HG02973 (cell line): ENCODE results near the gene DNAJB1.
"Not testable (repeated sequence)": the region's sequence is repeated elsewhere in the genome, so short reads cannot be mapped to it uniquely, and the experiment has no call there.

Experiments used
- ATAC-seq: cut with Tn5 transposase; IDR thresholded peaks from one replicate; pipeline ENCODE4 v1.9.1; 2021; ENCODE audit warnings: moderate library complexity; ENCODE audit not compliant: unreplicated experiment

DNAJB1 gene

DNA sequence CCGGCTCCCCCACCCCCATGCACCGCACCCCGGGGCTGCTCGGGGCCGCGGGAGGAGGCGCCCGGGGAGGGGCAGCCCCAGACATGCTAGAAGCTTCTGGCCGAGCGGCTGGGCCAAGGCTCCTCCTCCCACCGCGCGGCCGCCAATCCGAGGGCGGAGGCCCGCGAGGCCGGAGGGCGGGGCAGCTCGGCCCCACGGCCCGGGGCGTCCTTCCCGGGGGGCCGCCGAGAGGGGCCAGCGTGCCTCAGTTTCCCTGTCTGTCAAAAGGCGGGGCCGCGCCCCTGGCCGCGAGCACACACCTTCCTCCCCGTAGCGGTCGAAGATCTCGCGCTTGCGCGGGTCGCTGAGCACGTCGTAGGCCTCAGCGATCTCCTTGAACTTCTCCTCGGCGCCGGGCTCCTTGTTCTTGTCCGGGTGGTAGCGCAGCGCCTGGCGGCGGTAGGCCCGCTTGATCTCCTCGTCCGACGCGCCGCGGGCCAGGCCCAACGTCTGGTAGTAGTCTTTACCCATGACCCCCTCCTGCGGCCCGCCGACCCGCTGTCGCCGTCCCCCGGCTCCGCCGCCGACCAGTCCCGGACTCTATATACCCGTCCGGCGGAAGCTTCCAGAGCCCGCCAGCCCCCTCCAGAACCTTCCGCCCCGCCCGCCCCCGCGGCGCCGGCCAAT, at the start of gene DNAJB1:
Gene DNAJB1, minus strand, starts transcription at position 558 of the 666 bp plus-strand sequence. Its CDS starts 48 bp downstream, at position 510.
- ATAC-seq = peak; percentile 48

DNA sequence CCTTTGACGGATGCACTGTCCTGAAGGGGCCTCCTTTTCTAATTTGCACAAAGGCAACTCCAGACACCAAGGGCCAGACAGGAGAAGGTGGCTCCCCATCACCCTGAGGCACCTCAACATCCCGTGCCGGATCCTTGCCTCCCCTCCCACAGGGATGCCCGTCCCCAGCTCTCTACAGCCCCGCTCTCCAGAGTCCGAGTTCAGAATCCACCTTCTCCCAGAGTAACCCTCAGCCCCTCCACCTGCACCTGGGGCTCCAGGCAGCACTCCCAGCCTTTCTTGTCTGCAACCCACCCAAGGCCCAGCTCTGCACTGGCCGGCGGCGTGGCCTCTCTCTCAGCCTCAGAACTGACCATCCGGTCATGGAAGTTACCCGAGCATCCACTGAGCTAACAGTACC, 48.9 kb upstream of the DNAJB1 start:
- ATAC-seq = no peak

DNA sequence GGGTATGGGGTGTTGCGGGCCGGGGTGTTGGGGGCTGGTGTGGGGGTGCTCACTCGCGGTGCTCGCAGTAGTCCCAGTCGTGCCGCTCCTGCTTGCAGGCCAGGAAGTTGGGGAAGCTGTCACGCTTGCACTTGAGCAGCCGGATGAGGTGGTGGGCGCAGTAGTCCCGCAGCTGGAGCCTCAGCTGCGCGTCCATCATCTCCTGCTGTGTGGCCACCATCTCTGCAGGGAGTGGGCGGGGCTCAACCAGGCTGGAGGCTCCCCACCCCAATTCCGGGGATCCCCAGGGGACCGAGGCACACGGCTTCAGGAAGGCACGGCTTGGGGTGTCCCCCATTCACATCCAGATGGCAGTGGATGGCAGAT, 48.5 kb upstream of the DNAJB1 start:
- no peak for ATAC-seq

DNA sequence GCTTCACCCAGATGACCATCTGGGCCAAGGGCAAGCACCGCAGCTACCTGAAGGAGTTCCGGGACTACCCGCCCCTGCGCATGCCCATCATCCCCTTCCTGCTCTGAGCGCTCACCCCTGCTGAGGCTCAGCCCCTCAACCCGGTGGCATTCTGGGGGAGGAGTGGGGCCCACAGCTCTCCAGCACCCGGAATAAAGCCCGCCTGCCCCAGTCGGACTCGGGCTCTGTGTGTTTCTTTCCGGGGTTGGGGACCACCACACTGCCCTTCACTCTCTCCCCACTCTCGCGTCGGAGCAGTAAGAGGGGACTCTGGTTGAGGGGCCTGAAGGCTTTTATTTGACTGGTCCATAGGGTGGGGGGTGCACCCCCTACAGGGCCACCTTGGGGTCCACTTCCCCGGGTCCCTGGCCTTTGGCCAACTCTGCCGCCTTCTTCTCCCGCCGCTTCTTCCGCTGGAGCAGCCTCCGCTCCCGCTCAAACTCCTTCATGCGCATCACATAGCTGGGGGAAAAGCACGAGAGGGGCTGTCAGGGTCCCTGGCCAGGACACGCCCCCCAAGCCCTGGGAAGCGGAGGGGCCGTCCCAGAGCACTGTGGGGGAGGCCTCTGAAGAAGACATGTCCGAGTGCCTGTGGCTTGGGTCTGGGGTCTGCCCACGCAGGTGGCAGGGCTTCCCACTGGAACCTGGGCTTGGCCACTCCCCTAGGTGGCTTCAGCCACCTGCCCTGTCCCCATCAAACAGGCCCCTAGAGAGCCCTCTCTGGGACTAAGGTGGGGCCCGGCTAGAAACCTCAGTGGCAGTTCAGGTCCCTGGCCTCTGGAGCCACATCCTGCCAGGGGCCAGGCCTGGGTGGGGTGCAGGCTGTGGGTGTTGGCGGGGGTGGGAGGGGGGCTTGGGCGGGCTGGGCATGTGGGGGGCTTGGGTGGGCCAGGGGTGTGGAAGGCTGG, 47.8 kb upstream of the DNAJB1 start:
- ATAC-seq = no peak

DNA sequence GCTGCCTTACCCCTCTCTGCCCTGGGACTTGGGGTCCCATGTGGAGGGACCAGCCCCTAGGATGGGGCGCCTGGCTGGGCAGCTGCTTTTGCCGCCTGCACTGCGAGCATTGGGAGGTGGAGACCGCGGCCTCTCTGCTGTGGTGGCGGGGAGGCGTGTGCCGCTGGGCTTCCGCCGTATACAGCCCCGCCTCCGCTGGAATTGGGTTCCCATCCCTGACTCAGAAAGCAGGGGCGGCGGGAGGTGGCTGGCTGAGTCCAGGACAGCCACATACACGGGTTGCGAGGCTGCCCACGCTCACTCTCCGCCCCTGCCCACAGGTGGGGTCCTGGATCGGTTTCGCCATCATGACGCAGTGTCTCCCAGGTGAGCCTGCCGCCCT, 47.1 kb upstream of the DNAJB1 start:
- ATAC-seq = no peak

DNA sequence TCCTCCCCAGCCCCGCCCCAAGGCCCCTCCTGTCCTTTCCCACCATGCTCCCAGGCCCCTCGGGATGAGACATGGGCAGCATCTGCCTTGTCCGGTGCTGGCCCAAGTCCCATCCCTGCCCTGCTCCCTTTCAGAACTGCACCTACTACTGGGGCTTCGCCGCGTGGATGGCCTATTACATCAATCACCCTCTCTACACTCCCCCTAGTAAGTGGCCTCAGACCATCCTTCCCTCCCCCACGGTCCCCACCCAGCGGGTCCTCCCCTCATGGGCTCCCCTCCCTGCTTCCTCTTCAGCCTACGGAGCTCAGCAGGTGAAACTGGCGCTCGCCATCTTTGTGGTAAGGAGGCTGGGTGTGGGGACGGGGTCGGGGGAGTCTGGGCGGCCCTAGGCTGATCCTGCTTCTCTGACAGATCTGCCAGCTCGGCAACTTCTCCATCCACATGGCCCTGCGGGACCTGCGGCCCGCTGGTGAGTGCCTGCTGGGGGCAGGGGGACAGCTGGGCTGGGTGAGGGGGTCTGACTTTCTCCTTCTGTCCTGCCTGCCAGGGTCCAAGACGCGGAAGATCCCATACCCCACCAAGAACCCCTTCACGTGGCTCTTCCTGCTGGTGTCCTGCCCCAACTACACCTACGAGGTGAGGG, 46.6 kb upstream of the DNAJB1 start:
- not testable (repeated sequence) for ATAC-seq

DNA sequence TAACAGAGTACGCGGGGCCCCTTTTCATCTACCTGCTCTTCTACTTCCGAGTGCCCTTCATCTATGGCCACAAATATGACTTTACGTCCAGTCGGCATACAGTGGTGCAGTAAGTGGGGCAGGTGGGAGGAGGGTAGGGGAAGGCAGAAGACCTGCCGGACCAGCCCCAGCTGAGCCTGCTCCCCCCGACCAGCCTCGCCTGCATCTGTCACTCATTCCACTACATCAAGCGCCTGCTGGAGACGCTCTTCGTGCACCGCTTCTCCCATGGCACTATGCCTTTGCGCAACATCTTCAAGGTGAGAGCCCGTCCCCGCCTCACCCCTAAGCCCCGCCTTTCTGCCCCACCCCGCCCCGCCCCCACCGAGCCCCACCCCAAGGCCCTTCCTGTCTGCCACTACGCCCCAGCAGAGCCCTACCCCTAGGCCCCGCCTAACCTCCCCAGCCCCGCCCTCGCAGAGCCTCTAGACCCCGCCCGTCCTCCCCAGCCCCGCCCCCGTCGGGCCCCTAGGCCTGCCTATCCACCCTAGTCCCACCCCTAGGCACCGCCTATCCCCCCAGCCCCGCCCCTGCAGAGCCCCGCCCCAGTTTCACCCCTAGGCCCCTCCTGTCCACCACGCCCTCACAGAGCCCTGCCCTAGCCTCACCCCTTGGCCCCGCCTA, 45.9 kb upstream of the DNAJB1 start:
- ATAC-seq = no peak

DNA sequence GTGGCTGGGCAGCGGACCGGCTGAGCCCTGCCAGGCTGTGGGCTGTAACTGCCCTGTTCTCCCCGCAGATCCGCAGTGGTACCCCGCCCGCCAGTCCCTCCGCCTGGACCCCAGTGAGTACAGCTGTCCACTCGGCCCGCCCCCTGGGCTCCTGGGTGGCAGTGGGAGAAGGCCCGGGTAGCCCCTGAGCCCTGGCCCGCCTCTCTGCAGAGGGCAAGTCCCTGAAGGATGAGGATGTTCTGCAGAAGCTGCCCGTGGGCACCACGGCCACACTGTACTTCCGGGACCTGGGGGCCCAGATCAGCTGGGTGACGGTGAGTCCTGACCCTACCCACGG, 45.4 kb upstream of the DNAJB1 start:
- no peak for ATAC-seq

DNA sequence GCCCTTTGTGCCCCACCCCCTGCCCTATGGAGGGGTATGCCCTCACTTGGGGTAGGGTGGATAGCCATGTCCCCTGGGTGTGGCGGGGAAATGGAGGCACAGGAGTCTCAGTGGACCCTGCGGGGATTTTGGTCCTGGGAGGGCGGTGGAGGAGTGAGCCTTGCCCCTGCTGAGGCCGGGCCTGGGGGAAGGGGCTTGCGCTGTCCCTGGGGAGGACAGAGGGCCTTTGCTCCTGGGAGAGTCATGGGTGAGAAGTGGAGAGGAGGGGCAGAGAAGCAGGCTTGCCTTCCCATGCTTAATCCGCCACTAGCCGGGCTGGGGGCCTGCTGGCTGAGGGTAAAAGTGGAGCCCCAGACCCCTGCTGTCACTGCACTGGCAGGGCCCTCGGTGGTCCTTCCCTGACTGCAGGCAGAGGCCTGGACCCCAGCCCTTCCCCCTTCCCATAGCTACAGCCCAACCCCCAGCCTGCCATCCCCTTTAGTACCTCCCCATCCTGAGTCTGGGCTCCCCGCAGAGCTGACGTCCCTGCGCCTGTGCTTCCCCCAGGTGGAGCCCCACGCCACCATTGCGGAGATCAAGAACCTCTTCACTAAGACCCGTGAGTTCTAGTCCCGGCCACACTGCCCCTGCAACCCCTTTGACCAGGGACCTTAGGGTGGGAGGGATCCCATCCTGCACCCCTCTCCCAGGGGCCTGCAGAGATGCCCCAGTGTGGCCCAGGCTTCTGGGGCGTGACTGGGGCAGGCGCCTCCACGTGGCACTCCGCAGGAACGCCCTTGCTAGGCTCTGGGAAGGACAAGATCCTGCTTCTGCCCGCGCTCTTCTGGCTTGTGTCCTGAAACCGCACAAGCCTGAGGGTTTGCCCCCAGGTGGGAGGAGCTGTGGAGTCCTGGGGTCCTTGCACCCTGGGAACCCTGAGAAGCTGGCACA, 44.7 kb upstream of the DNAJB1 start:
- ATAC-seq = no peak

DNA sequence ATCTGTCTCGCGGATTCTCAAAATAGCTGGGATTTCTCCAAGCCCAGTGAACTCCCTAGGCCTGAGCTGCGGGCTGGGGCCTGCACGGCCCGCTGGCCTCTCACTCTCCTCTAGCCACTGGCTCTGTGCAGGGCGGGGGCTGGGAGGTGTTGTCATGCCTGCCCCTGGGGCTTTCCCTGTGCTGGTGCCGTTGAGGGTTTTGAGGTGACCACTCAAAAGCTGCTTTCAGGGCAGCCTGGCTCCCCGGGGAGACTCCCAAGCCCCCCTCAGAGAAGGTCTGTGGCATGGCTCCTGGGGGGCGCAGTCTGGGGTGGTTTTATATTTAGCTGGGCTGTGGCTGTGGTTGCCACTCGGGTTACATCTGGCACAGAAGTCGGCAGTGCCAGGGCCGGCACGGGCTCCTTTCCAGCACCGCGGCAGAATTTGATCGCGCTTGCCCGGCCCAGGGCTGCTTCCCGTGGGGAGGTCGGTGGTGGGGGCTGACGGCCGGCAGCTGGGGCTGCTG, 43.7 kb upstream of the DNAJB1 start:
- ATAC-seq = no peak

DNA sequence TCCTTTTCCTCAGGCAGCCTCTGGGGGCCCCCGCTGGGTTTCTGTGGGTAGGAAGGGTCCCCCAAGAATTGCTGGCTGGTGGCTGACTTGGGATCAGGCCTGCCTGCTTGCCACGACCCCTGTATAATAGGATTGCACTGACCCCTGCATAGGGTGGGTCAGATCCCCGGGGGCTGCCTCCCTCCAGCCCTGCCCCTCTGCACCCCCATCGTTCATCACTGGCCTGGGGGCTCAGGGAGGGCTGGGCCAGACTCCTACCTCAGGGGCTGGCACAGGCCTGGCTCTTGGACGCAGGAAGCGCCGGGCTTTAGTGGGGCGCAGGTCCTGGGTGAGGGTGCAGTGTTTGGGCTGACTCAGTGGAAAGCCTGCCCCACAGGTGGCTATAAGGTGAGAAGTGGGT, 43.1 kb upstream of the DNAJB1 start:
- no peak for ATAC-seq

DNA sequence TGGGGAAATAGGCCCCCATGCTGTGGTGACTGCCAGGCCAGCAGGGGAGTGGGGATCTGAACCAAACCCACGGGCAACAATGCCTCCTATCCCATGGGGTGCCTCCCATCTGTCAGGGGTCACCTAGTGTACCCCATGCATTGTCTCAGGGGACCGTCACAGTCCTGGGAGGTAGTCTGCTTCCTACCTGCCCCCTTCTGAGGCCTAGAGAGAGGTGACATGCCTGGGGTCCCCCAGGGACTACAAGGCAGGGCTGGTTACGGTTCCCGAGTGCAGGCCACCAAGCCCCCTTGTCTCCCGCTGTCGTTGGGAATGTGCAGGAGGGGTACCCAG, 42.5 kb upstream of the DNAJB1 start:
- no peak for ATAC-seq

DNA sequence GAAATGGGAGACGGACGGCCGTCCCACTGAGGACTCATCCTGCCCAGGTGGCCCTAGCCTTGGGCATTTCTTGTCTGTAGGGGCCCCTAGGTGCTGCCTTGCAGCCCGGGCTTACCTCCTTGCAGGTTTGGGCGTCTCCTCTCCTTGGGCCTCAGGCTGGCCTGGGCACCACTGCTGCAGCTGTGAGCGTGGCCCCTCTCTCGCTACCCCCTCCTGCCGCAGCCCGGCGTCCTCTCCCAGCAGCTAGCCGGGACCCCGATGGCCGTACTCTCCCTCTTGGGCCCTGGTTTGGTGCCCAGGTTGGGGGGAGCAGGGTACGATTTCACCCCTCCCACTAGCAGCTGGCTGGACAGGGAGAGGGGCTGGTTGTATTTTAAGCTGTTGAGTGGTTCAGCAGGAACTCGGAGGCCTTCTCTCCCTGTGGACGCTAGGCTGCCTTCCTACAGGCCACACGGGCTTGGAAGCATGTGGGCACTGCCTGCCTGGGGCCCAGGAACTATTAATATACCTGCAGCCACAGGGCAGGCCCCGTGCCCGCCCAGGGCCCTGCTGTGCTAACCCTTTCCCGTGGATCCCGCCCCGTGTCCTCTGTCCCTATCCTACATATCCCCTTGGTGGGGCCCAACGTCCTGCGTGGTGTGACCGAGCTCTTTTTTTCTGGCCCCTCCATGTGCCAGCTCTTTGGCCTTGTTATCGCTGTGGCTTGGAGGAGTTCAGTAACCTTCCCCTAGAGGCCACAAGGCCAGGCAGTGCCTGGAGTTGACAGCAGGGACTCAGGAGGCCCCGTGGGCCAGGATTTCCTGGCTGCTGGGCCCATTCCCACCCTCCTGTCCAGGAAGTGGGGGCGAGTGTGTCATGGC, 41.9 kb upstream of the DNAJB1 start:
- no peak for ATAC-seq

DNA sequence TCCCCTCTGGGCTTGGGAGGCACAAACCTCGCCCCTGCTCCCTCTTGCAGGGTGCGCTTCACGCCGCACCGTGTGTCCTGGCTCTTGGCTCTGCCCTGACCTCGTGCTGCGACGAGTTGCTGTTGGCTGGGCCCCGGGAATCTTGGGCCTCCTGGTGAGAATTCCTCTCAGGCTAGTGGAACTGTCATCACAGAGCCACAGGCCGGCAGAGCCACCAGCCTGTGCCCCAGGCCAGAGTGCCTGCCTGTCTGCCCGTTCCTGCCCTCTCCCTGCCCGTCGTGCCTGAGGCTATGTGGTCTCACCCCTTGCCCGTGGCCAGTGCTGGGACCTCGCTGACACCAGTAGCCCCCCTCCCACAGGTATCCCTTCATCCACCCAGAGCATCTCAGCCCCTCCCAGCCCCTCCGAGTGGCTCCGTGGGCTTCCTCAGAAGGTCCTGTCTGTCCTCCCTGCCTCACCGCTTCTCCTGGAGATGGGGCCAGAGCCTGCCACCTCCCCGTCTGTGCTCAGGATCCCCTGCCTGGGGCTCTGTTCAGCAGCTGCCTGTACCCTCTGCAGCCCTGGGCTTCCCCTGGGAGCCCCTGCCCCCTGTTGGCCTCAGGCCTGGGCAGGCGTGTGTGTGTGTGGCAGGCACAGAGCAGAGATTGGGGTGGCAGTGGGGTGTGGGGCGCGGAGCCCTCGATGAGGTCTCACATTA, 40.3 kb upstream of the DNAJB1 start:
- no peak for ATAC-seq

DNA sequence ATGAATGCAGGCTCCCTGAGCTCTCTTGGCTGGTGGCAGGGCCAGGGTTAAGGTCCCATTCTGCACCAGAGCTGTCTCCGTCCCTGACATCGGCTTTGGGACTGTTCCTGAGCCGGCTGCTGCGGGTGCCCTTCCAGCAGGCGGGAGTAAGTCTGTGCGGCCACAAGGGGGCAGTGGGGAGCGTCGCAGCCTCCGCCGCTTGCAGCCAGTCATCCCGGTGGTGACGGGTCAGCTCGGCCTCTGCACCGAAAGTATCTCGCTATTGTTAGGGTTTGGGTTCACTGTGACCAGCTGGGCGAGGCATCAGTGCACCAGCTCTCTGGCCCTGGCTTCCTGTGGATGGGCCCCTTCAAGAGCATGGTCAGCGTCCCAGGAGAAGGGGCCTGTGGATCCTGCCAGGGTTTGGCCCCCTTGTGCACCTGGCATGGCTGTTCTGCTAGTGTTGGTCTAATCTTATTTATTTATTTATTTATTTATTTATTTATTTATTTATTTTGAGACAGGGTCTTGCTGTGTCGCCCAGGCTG, 38.5 kb upstream of the DNAJB1 start:
- no peak for ATAC-seq

DNA sequence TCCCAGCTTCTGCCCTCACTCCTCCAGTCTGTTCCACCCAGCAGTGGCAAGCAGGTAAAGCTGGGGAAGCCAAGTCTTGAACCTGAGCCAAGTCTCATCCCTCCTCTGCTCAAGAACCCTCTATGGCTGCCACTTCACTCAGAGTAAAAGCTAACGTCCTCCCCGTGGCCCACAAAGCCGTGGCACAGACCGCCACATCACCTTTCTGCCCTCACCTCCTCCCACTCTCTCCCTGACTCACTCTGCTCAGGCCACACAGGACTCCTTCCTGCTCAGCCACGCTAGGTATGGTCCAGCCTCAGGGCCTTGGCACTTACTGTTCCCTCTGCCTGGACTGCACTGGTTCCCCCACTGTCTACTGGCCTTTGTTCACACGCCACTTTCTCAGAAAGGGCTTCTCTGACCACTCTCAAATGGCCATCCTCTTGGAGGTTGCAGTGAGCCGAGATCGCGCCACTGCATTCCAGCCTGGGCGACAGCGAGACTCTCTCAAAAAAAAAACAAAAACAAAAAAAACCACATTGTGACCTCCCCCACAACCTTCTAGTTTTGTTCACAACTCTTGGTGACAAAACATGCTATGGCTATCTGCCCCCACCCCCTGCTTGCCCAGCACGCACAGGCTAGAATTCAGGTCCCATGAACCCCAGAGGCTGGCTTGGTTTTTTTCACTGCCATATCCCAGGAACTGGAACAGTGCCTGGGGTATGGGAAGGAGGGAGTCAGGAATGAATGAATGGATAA, 37.9 kb upstream of the DNAJB1 start:
- no peak for ATAC-seq

DNA sequence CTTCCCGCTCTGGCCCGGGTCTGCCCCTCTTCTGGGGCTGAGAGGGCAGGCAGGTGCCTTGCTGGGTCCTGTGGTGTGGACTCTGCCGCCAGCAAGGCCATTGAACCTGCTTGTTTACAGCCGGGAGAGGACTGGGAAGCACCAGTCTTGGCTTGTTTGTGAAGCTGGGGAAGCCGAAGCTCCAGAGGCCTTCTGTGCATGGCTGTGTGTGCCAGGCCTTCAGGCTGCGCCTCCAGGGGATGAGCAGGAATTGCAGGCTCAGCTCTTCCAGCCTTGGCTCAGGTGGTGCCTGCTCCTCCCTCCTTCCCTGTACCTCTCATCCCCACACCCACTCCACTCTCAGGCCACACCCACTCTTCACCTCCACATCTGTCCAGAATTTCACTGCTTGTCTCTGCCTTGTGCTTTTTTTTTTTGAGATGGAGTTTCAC, 36.2 kb upstream of the DNAJB1 start:
- ATAC-seq = no peak

DNA sequence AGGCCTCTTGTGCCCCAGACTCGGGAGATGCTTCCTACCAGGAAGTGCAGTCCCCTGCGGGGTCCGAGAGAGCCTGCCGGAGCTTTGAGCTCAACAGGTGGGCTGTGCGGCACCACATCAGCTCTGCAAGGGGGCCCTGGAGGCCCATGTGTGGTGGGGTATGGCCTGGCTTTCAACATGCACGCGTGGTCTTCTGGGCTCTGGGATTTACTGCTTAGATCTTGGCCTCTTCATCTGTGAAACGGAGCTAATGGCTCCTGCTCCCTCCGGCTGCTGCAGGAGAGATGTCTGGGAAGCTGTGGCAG, 35.7 kb upstream of the DNAJB1 start:
- no peak for ATAC-seq
